HG03439 (cell line): ENCODE data around the gene SMIM27.
"Not testable (repeated sequence)": the region's sequence is repeated elsewhere in the genome, so short reads cannot be mapped to it uniquely, and the experiment has no call there.

ENCODE experiments used
- ATAC-seq: cut with Tn5 transposase; IDR thresholded peaks from one replicate; pipeline ENCODE4 v1.9.1; 2021; ENCODE audit warnings: mild to moderate bottlenecking, moderate library complexity; ENCODE audit not compliant: unreplicated experiment

The SMIM27 gene

GRCh38 chr9:32596096-32596865 lies 44.2 kb downstream of the SMIM27 start:
- no peak for ATAC-seq

GRCh38 chr9:32596936-32597335 lies 44.8 kb downstream of the SMIM27 start:
- ATAC-seq: no peak

- not testable (repeated sequence) for ATAC-seq
These were observed 46.9 kb downstream of the SMIM27 start for GRCh38 chr9:32599021-32599420.
